Endothelial cell of umbilical vein (primary cell): ENCODE results near the gene ZNF680. TPM values are rescaled to one million over a fixed set of nuclear protein-coding genes. Genes with fewer than 3 reads are reported as not detected.

Source experiments
- BruUV-seq: library from RNA; stranded (reverse); fragments of 400-500 nt; replicated peaks from 2 replicates; lab custom pipeline; 2021; lab: Mats Ljungman, UMichigan
- CTCF ChIA-PET: fragments of 300-600, 350-600 bp; sonication (Branson Sonifier 250); formaldehyde crosslinking; loops from one replicate; lab custom pipeline; 2021; ENCODE audit warnings: antibody characterized with exemption, inconsistent platforms; lab: Charles Lee
- POLR2A ChIA-PET: fragments of 300-600, 350-600 bp; sonication (Branson Sonifier 250); formaldehyde crosslinking; loops from one replicate; lab custom pipeline; 2021; ENCODE audit warnings: antibody characterized with exemption, inconsistent platforms; lab: Charles Lee
- DNase-seq: peaks from one replicate; pipeline ENCODE4 v3.0.0-alpha.2; 2011; ENCODE audit warnings: low read depth, low spot score
- FAIRE-seq: peaks from 2 replicates; lab custom pipeline; 2011; peaks lifted over from hg19 to GRCh38; lab: Jason Lieb, UNC
- H2AFZ ChIP-seq: 2 replicates; pipeline ENCODE4 v1.6.0; 2012; ENCODE audit warnings: low read depth, low read length, control low read depth, inconsistent platforms
- H3K27ac ChIP-seq: 2 replicates; pipeline ENCODE4 v1.5.1; 2011; ENCODE audit warnings: low read depth, mild to moderate bottlenecking, control low read depth, low read length, moderate library complexity; ENCODE audit not compliant: insufficient read depth
- H3K27me3 ChIP-seq, 2 experiments: 2 replicates each; pipeline versions ENCODE4 v1.6.0 to v1.6.1; 2011; ENCODE audit warnings: low read length in 2 of 2, mixed read lengths in 1 of 2; ENCODE audit not compliant: control insufficient read depth in 2 of 2, insufficient read depth in 2 of 2
- H3K36me3 ChIP-seq, 2 experiments: 2 replicates in 1 of 2; 3 replicates in 1 of 2; pipeline ENCODE4 v1.5.1; 2011; ENCODE audit warnings: low read length in 2 of 2, mild to moderate bottlenecking in 1 of 2, moderate library complexity in 1 of 2; ENCODE audit not compliant: control insufficient read depth in 2 of 2, insufficient read depth in 2 of 2; ENCODE audit errors: extremely low read depth in 1 of 2
- H3K4me1 ChIP-seq: 3 replicates; pipeline ENCODE4 v1.5.1; 2011; ENCODE audit warnings: mild to moderate bottlenecking, low read length; ENCODE audit not compliant: control insufficient read depth, insufficient read depth; ENCODE audit errors: extremely low read depth
- H3K4me2 ChIP-seq: 2 replicates; pipeline ENCODE4 v1.6.1; 2011; ENCODE audit warnings: low read length, control low read depth, mixed read lengths; ENCODE audit not compliant: insufficient read depth
- H3K4me3 ChIP-seq, 3 experiments: fragments of 200-600 bp in 1 of 3; sonication (generic), shearing (Covaris generic) in 1 of 3; replicated peaks in 1 of 3; 2 replicates each; pipeline ENCODE4 v1.5.1; 2011 to 2016; ENCODE audit warnings: control low read depth in 3 of 3, low read length in 3 of 3, mild to moderate bottlenecking in 2 of 3, inconsistent platforms in 1 of 3, low read depth in 1 of 3, moderate library complexity in 1 of 3; ENCODE audit not compliant: insufficient read depth in 1 of 3
- H3K79me2 ChIP-seq: 2 replicates; pipeline ENCODE4 v1.6.0; 2012; ENCODE audit warnings: low read length, inconsistent platforms; ENCODE audit not compliant: control insufficient read depth, insufficient read depth
- H3K9ac ChIP-seq: replicated peaks from 2 replicates; pipeline ENCODE3; 2011; ENCODE audit warnings: low read length, control low read depth; ENCODE audit not compliant: insufficient read depth; ENCODE audit errors: extremely low read depth
- H3K9me1 ChIP-seq: replicated peaks from 3 replicates; pipeline ENCODE4 v1.6.0; 2011; ENCODE audit warnings: mild to moderate bottlenecking, low read length; ENCODE audit not compliant: control insufficient read depth, insufficient read depth; ENCODE audit errors: extremely low read depth
- H3K9me3 ChIP-seq: replicated peaks from 2 replicates; pipeline ENCODE4 v1.5.1; 2012; ENCODE audit warnings: low read length, inconsistent platforms; ENCODE audit not compliant: control insufficient read depth, insufficient read depth
- H4K20me1 ChIP-seq: replicated peaks from 2 replicates; pipeline ENCODE3; 2011; ENCODE audit warnings: mild to moderate bottlenecking, low read length; ENCODE audit not compliant: control insufficient read depth, insufficient read depth; ENCODE audit errors: extremely low read depth
- CTCF ChIP-seq, 2 donors: IDR thresholded peaks; 1 replicate in 1 of 2; 2 replicates in 1 of 2; pipeline ENCODE4 v1.5.1; 2011; ENCODE audit warnings: low read length in 2 of 2, mild to moderate bottlenecking in 2 of 2, moderate library complexity in 2 of 2, control low read depth in 1 of 2, inconsistent platforms in 1 of 2, low read depth in 1 of 2; ENCODE audit not compliant: insufficient read depth in 1 of 2; ENCODE audit errors: extremely low read depth in 1 of 2
- EZH2 ChIP-seq: IDR thresholded peaks from 2 replicates; pipeline ENCODE4 v1.6.1; 2012; ENCODE audit warnings: borderline replicate concordance, low read depth, mild to moderate bottlenecking, moderate library complexity, low read length, inconsistent platforms; ENCODE audit not compliant: severe bottlenecking
- FOS ChIP-seq: IDR thresholded peaks from 2 replicates; pipeline ENCODE4 v1.6.1; 2011; ENCODE audit warnings: mild to moderate bottlenecking, low read length, moderate library complexity, borderline replicate concordance; ENCODE audit not compliant: insufficient read depth
- GATA2 ChIP-seq: IDR thresholded peaks from 2 replicates; pipeline ENCODE4 v1.7.0; 2011; ENCODE audit warnings: low read depth, mild to moderate bottlenecking, moderate library complexity, mixed read lengths, low read length; ENCODE audit not compliant: insufficient read length, insufficient read depth
- JUN ChIP-seq: IDR thresholded peaks from 2 replicates; pipeline ENCODE4 v1.6.1; 2011; ENCODE audit warnings: borderline replicate concordance, low read depth; ENCODE audit not compliant: insufficient read length, insufficient read depth
- MAX ChIP-seq: IDR thresholded peaks from 2 replicates; pipeline ENCODE4 v1.6.1; 2011; ENCODE audit not compliant: insufficient read depth, insufficient read length
- MYC ChIP-seq: IDR thresholded peaks from one replicate; pipeline ENCODE4 v1.6.1; 2011; ENCODE audit warnings: mild to moderate bottlenecking, low read depth, low read length
- POLR2A ChIP-seq: IDR thresholded peaks from 2 replicates; pipeline ENCODE4 v1.6.1; 2012; ENCODE audit warnings: low read depth, mild to moderate bottlenecking, control low read depth, low read length
- POLR2AphosphoS5 ChIP-seq: IDR thresholded peaks from 2 replicates; pipeline ENCODE4 v1.6.1; 2012; ENCODE audit warnings: low read depth, mild to moderate bottlenecking, control low read depth, low read length, moderate library complexity; ENCODE audit not compliant: insufficient read depth
- dilution Hi-C: fragments of 300-500 bp; cut with MboI; formaldehyde crosslinking; loops from one replicate; pipeline ENCODE4 v1.15.0; 2019; ENCODE audit warnings: low sequenced_read_pairs; ENCODE audit not compliant: extremely low pct_ligation_motif_present
- intact Hi-C: fragments of 100-400 bp; cut with micrococcal nuclease; formaldehyde crosslinking; loops from one replicate; pipeline ENCODE4 v1.10.0; 2022
- polyA plus RNA-seq, 4 experiments: library from polyadenylated mRNA; depleted of rRNA in 3 of 4; stranded (reverse) in 3 of 4; unstranded in 1 of 4; fragments of >200 nt; gene quantifications; 2 replicates each; pipeline versions ENCODE4 v1.2.1 to v1.2.3, GENCODE V29; 2011 to 2012; ENCODE audit warnings: missing spikeins in 1 of 4
- total RNA-seq: library from RNA; stranded (reverse); gene quantifications from 2 replicates; pipeline ENCODE4 v1.2.3, GENCODE V29; 2021

The ZNF680 gene
- total and polyA plus RNA-seq, 2 donors (not counting 3 experiments of a cell fraction or from before 2014, with no cell fraction given) = 1.0 to 10.8 TPM

- no peaks in the 10 kb centered on the region for H3K9me3 ChIP-seq
- CTCF ChIA-PET = no interaction called here
Observed at GRCh38 chr7:64612452-64612851, 49.6 kb upstream of the ZNF680 start.

GRCh38 chr7:64611717-64612116, 48.8 kb upstream of the ZNF680 start:
- ChIA-PET CTCF (no interaction called here), POLR2A (no interaction called here)
- TF ChIP-seq JUN = no peak
- no peak for TF ChIP-seq EZH2
- TF ChIP-seq CTCF (IDR thresholded peaks at IDR 0.05; ENCODE audit: extremely low read depth in 1 of 2, insufficient read depth in 1 of 2, low read depth in 1 of 2, low read length in 2 of 2) = no peak
- no peak for TF ChIP-seq MYC
- TF ChIP-seq FOS = no peak
- no peak for TF ChIP-seq MAX
- no peak for TF ChIP-seq POLR2AphosphoS5
- TF ChIP-seq GATA2 = no peak
- TF ChIP-seq POLR2A = no peak
- H3K27me3 ChIP-seq = no peaks in the 10 kb centered on the region
- intact Hi-C loops = no loop called here
- no peak overlapping the region for H3K9ac ChIP-seq
- H3K9me3 ChIP-seq = no peaks in the 10 kb centered on the region
- no TSS peak for BruUV-seq
- dilution Hi-C loops = no loop called here
- H4K20me1 ChIP-seq = no peaks in the 10 kb centered on the region
- FAIRE-seq (no peak), DNase-seq (no peak)
- no peaks in the 10 kb centered on the region for H3K36me3 ChIP-seq
- H3K9me1 ChIP-seq = no peaks in the 10 kb centered on the region
- no peak overlapping the region for H2AFZ ChIP-seq
- no peak overlapping the region for H3K27ac ChIP-seq
- H3K4me3 ChIP-seq = no peak overlapping the region
- H3K4me1 ChIP-seq = no peaks in the 10 kb centered on the region
- no peak overlapping the region for H3K4me2 ChIP-seq
- H3K79me2 ChIP-seq = no peaks in the 10 kb centered on the region

More at GRCh38 chr7:64612452-64612851, 49.6 kb upstream of the ZNF680 start:
- no peaks in the 10 kb centered on the region for H3K36me3 ChIP-seq
- H3K79me2 ChIP-seq = no peaks in the 10 kb centered on the region
- H4K20me1 ChIP-seq = no peaks in the 10 kb centered on the region
- H3K27me3 ChIP-seq = no peaks in the 10 kb centered on the region
- no peaks in the 10 kb centered on the region for H3K9me1 ChIP-seq
- H3K4me3 ChIP-seq = no peak overlapping the region
- no peak for FAIRE-seq
- intact Hi-C loops = no loop called here
- dilution Hi-C loops = no loop called here
- no peaks in the 10 kb centered on the region for H3K4me1 ChIP-seq
- POLR2A ChIA-PET = no interaction called here
- H2AFZ ChIP-seq = no peak overlapping the region
- BruUV-seq = no TSS peak
- H3K27ac ChIP-seq = no peak overlapping the region
- TF ChIP-seq MYC (no peak), JUN (no peak)
- H3K4me2 ChIP-seq = no peak overlapping the region
- no peak overlapping the region for H3K9ac ChIP-seq
- no peak for DNase-seq
